GM12873 (cell line): ENCODE data around the gene NISCH.

Source experiments
- TF ChIP-seq, protein P1 (sequence below): IDR thresholded peaks from 2 replicates; pipeline ENCODE4 v1.5.1; 2012; ENCODE audit warnings: low read depth, mild to moderate bottlenecking, moderate library complexity, low read length, control low read depth; ENCODE audit not compliant: insufficient read depth; ENCODE audit errors: missing control alignments

Gene NISCH

DNA sequence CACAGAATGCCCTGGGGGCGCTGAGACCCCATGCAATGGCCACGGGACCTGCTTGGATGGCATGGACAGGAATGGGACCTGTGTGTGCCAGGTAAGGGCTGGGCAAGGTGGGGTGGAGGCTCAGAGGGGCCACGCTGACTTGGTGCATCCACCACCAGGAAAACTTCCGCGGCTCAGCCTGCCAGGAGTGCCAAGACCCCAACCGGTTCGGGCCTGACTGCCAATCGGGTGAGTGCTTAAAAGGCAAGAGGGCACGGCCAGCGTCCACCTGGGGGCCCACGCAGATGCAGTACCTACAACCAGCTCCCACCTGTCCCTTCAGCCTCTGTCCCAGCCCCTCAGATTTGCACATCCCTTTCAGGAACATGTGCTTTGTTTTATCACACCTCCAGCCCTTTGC, 46.6 kb downstream of the NISCH start:
- TF ChIP-seq, protein P1, sequence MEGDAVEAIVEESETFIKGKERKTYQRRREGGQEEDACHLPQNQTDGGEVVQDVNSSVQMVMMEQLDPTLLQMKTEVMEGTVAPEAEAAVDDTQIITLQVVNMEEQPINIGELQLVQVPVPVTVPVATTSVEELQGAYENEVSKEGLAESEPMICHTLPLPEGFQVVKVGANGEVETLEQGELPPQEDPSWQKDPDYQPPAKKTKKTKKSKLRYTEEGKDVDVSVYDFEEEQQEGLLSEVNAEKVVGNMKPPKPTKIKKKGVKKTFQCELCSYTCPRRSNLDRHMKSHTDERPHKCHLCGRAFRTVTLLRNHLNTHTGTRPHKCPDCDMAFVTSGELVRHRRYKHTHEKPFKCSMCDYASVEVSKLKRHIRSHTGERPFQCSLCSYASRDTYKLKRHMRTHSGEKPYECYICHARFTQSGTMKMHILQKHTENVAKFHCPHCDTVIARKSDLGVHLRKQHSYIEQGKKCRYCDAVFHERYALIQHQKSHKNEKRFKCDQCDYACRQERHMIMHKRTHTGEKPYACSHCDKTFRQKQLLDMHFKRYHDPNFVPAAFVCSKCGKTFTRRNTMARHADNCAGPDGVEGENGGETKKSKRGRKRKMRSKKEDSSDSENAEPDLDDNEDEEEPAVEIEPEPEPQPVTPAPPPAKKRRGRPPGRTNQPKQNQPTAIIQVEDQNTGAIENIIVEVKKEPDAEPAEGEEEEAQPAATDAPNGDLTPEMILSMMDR: no peak

DNA sequence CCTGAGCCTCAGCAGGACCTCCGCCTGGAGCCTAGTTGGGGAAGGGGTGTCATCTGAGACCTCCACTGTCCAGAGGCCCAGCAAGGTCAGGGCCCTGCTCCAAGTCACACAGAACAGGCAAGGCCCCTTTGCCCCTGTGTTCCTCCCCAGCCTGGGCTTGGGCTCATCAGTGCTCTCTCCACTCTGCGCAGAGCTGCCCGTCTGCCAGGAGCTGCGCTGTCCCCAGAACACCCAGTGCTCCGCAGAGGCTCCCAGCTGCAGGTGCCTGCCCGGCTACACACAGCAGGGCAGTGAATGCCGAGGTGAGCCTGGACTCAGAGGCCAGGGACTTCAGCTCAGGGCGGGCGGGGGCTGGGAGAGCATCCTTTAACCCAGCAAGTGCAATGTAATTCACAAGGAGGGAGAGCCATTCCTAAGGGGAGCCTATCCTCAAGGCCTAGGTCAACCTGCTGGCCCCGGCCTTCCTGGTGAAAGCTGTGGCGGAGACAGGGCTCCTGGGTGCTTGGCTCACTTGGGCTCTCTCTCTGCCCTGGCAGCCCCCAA, 47.5 kb downstream of the NISCH start:
- TF ChIP-seq, protein P1: no peak

- TF ChIP-seq, protein P1: no peak
Measured at GRCh38 chr3:52503788-52504424, 48.5 kb downstream of the NISCH start.

DNA sequence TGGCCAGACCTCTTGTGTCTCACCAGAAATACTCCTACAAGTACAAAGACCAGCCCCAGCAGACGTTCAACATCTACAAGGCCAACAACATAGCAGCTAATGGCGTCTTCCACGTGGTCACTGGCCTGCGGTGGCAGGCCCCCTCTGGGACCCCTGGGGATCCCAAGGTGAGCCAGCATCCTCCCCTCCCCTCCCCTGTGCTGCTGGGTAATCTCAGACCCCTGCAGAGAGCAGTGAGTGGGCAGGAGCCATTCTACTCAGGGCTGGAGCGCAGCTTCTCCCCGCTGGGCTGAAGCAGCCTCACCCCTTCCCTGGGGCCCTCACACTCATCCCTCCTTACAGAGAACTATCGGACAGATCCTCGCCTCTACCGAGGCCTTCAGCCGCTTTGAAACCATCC, 49.6 kb downstream of the NISCH start:
- TF ChIP-seq, protein P1: no peak

DNA sequence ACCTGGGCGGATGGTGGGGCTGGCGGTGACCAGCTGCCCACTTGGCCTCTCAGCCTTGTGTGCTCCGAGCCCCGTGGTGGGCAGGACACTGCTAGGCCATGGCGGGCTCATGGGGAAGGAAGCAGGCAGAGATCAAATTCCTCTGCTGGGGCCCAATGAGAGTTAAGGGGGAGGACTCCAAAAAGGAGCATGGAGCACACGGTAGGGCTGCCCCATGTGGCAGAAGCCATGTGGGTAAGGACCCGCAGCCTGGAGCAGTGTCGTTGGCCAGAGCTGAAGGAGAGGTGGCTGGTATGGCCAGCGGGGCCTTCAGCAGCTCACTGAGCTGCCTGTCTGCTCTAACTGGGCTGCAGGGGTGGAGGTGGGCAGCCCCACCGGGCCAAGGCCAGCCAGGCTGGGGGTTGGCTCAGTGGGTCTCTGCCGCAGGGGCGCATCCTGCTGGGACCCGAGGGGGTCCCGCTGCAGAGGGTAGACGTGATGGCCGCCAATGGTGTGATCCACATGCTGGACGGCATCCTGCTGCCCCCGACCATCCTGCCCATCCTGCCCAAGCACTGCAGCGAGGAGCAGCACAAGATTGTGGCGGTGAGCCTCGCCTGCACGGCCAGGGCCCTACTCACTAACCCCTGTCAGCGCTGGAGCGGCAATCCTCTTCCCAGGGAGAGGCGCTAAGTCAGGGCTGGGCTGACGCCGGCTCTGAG, 51.0 kb downstream of the NISCH start:
- TF ChIP-seq, protein P1: no peak

DNA sequence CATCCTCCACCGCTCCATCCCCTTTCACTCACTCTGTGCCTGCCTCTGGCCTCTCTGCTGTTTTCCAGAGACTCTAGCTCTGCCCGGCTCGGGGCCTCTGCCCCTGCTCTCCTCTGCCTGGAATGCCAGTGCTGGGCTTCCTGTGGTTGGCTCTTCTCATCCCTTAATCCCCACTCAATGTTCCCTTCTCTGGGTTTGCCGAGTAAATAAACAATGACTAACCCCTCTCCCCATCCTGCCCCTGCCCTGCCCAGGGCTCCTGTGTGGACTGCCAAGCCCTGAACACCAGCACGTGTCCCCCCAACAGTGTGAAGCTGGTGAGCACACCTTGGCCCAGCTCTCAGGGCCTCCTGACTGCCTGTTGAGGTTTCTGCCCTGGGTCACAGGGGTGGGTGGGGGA, 52.0 kb downstream of the NISCH start:
- TF ChIP-seq, protein P1: no peak

DNA sequence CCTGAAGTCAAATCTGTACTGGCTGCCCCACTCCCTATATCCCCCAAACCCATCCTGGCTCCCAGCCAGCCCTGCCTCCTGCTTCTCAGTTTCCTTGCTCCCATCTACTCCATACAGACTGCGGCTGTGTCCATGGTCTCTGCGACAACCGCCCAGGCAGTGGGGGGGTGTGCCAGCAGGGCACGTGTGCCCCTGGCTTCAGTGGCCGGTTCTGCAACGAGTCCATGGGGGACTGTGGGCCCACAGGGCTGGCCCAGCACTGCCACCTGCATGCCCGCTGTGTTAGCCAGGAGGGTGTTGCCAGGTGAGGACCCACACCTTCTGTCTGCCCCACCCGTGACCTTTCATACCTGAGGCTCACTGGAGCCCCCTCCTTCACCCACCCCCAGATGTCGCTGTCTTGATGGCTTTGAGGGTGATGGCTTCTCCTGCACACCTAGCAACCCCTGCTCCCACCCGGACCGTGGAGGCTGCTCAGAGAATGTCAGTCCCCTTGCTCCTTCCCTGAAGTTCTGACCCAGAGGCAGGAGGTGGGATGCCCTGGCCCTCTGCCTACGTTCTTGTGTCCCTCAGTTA, 54.4 kb downstream of the NISCH start:
- TF ChIP-seq, protein P1: peak; percentile 45
